GM21360 (cell line): Measurements from ENCODE around the gene HPCAL1.

Experiments
- ATAC-seq: cut with Tn5 transposase; IDR thresholded peaks from one replicate; pipeline ENCODE4 v1.9.1; 2021; ENCODE audit warnings: mild to moderate bottlenecking, moderate library complexity; ENCODE audit not compliant: unreplicated experiment

HPCAL1 gene

DNA sequence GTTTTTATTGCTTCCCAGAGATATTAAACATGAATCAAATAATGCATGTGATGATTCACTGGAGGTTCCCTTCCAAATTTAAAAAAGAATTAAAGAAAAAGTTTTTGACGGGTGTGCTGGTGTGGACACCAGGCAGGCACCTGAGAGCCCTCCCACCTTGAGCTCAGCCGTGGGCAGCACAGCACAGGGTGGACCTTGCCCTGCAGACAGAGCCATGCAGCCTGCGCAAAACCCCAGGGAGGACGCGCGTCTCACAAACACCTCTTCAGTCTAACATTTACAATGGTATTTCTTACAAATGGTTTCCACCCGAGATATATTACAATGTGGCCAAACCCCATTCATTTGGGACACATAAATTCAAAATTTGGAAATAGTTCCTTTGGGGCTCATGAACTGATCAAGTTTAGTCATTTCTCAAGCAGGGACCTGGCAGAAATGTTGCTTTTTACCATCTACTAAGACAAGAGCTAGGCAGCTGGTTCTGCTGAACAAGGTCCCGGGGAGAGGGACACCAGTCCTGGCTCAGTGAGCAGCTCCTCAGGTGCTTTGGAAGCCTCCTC lies 100.0 kb downstream of the HPCAL1 start:
- ATAC-seq: no peak

DNA sequence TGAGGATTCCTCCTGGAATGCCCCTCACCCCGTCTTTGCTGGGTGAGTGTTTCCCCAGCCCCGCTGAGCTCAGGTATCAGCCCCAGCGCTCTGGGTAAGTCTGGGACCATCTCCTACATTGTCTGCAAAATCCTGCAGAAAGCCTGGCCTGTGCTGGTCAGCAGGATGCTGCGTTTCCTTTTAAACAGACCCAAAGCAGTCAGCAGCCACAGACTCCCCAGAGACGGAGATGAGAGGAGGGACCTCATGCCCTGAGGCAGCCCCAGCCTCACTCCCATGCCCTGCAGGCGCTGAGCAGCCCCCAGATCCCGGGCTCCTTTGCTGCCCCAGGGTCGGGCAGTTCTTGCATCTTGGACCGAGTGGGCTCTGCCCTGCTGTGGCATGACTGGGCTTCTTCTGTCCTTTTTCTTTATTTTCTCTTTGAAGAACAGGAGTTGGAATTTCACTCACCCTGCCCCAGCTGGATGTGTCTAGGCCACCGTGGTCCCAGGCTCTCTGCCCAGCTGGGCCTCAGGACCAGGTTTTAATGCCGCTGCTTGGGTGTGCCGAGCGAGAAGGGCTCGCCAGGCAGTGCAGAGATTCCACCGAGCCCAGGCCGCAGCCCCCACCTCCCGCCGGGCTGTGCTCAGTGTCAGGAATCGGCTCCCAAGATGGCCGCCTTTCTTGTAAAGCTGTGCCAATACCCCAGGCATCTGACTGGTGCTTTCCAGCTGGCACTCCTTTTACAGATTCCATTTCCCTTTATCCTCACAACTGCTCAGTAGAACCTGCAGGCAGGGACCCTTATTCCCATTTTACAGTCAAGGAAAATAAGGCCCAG lies 101.8 kb downstream of the HPCAL1 start:
- no peak for ATAC-seq

DNA sequence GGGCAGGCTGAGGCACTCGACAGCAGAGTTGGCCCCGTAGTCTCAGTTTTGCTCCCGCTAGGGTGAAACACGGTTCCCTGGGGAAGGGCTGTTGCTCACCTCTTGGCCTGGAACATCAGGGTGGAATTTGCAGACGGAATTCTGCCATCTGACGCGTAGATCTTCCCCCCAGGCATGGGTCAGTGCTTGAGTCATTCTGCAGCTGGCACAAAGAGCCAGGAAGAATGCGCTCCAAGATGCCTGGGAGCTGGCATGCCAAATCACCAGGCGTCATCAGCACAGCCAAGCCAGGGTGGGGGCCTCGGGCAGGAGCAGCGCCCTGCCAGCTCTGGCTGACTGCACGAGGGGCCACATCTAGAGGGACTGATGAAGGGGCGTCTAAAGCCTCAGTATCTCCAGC lies 102.7 kb downstream of the HPCAL1 start:
- no peak for ATAC-seq

DNA sequence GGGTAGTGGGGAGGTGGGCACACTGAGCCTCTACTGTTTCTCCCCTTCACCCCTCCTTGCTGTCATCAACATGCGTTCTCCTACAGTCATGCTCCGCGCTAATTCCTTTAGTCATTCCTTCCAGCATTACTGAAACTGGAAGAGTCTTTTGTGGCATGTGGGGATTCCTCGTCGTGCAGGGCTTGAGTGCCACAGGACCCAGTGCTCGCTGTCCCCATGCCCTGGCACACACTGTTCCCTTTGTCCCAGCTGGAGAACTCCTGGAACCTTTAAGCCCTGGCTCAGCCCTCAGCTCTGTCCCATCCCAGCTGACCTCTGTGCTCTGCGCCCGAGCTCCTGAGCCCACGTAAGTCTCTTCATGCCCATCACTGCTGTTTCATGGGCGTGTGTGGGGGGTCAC lies 103.3 kb downstream of the HPCAL1 start:
- ATAC-seq: no peak

DNA sequence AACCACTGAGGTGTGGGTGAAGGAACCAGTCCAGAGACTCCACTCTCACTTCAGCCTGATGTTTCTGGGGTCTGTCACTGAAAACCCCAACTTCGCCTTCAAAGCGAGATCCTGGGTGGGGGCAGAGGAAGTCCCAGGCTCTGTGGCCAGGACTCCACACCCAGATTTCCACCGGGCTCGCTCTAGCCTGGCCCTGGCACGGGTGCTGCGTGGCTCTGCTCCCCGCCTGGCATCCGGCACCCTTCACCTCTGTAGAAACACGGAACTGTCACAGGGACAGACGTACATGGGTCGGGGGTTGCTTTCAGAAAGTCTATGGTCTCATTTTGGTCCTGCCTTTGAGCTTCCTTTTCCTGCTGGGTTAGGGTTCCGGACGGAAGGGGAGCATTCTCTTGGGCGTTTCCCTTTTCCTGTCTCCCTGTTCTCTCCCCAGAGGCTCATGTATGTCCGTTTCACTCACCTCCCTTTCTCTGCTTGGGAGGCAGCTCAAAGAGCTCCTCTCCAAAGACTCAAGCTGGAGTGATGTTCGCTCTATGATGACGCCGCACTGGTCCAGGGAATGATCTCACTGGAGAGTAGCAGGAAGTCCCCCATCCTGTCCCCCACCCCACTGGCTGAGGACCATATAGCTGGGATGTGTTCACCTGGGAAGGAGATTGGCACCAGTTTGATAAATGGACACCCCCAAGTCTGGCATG lies 103.9 kb downstream of the HPCAL1 start:
- no peak for ATAC-seq

DNA sequence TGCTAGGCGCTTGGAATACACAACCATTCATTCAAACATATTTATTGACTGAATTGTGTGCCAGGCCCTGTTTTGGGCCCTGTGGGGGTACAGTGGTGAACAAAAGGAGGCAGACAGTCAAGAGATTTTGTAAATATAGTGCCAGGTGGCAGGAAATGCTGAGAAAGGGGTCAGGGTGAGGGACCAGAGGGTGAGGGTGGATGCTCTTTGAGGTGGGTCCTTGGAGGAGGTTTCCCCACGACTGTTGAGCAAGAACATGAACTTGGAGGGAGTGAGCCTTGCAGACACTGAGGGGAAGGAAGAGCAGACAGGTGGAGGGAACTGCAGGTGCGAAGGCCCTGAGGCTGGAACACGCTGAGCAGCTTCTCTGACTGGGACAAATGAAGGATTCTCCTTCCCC lies 104.7 kb downstream of the HPCAL1 start:
- no peak for ATAC-seq

DNA sequence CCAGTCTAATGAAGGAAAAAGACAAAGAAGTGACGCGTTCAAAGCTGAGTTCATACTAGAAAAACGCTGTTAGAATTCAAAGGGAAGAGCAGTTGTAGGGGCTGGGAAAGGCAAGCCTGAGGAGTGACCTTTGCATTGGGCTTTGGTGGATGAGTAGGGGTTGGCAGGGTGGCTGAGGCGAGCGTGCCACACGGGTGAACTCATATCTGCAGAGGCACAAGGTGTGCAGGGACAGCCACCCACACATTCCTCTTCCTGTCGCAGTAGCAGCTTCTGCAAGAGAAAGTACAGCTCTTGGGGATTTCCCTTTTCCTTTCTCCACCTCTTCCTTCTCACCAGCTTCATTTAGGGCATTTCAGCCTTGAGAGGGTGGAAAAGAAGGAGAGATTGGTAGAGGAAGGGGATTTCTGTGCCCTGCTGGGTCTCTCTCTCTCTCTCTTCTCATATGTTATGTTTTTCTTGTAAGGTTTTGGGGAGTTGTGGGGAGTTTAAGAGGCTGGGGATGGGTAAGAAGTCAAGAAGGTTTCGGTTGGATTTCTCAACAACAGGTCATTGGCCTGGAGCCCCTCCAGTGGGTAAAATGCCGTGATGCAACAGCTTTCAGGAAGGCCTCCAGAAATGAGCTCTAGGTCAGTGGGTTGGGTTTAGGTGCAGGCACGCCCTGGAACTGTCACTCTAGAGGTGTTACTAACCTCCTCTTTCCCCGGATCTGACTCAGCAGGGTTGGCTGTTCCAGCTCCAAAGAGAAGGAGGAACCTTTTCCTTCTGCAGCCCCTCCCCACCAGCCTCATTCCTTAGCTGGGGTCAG lies 105.3 kb downstream of the HPCAL1 start:
- ATAC-seq: peak; percentile 32

DNA sequence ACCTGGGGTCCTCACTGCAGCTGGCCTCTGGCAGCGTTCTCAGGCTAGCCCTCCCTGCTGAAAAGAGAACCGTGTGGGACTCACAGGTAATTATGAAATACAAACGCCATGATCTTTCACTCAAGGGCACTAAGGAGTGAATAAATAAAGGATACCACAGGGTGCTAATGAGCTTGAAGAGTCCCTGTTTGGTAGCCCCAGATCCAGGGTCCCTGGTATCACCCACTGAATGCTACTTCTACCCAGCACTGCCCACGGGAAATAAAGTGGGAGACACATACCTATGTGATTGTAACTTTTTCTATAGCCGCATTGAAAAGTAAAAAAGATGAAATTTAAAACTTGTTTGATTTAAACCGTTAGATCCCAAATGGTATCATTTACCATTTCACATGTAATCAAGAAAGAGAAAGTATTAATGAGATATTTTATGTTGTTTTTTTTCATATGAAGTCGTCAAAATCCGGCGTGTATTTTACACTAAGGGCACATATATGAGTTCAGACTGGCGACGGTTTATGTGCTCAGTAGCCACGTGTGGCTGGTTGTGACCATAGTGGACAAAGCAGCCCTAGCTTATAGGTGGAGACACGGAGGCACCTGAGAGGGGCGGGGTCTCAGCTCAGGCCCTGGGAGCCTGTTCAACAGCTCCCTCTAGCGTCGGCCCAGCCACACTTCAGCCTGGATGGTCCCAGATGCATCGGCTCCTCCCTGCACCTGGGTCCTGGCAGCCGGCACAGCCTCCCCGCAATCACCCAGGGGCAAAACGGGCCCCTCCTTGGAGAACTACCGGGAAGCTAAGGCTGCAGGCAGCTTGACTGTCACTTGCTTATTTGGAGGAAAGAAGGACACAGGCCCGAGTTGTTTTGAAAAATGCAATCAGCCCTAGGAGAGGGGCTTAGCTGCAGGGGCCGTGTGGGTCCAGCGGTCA lies 106.2 kb downstream of the HPCAL1 start:
- peak; percentile 48 for ATAC-seq

DNA sequence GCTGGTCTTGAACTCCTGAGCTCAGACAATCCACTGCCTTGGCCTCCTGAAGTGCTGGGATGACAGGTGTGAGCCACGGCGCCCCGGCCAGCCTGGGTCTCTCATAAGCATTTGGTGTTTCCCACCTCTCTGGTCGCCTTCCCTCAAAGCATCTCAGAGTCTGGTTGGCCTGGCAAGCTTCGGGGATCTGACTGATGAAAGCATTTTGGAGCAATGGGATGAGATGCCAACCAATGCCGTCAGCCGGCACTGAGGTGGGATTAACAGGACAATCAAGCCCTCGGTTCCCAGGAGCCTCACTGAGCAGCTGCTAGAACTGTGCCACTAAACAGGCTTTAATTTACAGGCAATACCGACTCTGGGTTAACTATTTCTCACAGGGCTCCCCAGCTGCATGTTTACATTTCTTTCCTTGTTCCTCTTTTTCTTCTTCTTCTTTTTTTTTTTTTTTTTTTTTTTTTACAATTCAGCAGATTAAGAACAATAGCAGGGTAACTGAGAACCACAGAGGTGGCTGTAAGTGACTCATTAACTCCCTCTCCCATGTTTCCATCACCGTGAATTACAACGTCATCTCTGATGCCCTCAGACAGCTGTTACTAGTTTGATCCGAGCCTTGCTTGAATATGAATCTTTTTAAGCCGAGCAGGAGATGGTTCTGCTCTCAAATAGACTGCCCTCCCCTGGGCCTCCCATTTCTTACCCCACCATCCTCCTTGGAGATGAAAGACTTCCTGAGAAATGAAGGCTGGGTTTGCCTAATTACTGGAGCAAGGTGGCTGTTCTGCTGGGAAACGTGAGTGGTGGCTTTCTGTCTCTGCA lies 107.5 kb downstream of the HPCAL1 start:
- peak; percentile 58 for ATAC-seq

DNA sequence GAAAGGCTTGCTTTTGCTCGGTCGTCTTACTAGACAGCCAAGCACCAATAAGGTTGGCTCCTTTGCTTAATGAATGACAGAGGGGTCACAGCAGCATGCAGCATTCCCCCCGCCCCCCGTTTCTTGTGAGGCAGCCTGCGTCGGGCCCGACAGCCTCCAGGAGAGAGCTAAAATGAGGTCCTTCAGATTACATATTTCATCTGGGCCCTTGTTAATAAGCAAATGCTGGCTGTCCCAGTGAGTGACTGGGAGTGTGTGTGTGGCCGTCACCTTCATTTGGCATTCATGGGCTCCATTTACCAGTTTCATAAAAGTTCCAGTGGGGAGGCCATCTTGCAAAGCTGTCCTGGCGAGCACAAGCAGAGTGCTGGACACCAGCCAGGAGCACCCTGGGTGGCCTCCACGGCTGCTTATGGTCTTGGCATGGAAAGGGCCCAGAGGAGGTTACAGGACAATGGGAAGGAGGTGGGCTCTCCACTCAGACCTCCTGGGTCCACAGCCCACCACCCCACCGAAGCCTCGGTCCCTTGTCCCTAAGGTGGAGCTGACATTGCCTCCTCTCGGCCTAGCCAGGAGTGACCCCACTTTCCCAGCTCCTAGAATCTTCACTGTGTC lies 108.2 kb downstream of the HPCAL1 start:
- no peak for ATAC-seq

DNA sequence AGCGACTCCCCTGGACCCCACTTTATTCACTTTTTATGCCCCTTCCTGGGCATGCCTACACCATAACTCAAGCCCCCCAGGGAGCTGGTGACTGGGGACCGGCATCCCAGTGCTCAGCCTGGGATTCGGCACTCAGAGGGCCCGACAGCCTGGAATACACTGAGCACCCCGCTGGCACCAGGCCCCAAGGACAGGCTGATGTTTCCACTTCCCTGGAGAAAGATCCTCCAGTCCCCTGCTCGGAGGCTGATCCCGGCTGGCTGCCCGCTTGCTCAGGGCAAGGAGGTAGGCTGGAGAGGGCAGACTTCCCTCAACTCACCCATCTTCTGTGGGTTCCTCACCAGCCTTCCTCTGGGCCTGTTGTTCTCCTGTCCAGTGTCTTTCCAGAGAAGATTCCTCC lies 108.9 kb downstream of the HPCAL1 start:
- no peak for ATAC-seq

DNA sequence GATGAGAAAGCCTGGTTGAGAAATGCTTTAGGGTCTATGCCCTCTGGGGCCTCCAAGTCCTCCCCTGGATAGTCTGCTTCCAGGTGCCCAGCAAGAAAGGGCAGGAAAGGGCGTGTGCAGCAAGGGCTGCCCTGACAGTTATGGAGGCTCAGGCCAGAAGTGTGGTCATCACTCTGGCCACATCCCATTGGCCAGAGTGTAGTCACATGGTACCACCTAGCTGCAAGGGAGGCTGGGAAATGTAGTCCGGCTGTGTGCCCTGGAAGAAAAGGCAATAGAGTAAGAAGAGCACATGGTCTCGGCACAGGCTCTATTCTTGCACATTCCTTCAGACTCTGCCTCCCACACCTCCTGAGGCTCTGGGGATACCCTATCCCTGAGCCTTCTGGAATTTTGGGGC lies 109.7 kb downstream of the HPCAL1 start:
- ATAC-seq: peak; percentile 28

DNA sequence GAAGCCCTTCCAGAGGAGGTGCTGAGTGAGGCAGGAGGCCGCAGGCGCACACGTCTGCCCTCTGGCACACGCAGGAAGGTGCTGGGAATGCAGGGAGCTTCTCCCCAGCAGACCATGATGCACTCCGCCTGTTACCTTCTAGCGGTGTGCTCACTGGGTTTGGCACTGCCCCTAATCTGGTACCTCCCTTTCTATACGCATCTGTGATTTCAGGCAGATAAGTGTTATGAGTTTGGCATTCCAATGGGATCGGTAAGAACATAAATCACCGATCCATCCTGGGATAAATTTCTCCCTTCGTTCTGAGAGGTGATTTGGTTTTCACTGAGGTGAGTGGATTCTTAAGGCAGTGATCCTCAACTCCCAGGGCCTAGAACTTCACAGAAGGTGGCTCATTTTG lies 110.8 kb downstream of the HPCAL1 start:
- ATAC-seq: no peak

DNA sequence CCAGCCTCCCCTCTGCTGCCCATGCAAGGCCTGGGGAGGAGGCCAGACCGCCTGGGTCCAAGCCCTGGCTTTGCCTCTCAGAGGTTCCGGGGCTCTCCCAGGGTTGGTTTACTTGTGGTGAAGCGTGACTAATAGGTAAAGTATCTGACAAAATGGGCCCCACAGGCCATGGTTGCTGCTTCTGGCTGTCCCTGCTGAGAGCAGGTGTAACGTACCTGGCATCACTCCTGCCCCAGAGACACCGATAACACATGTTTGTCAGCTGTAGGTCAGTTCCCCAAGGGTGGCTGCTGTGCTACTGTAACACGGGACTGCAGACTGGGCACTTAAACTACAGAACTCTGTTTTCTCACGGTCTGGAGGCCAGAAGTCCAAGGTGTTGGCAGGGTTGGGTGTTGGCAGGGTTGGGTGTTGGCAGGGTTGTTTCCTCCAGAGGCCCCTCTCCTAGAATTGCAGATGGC lies 111.3 kb downstream of the HPCAL1 start:
- ATAC-seq: no peak

DNA sequence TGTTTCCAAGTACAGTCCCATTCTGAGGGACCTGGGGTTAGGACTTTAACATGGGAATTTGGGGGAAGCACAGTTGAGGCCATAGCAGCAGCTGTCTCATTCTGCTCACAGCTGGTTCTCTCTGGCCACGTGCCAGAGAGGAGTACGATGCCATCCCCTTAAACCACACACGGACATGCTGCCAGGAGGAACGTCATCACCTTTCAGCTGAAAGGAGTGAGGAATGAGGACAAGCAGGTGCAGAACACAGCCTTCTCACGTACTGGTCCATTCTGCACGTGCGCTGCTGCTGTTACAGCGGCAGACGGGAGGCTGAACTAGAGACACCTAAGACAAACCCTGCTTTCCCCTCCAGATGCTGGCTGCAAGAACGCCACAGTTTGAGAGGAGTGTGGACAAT lies 111.9 kb downstream of the HPCAL1 start:
- ATAC-seq: no peak

DNA sequence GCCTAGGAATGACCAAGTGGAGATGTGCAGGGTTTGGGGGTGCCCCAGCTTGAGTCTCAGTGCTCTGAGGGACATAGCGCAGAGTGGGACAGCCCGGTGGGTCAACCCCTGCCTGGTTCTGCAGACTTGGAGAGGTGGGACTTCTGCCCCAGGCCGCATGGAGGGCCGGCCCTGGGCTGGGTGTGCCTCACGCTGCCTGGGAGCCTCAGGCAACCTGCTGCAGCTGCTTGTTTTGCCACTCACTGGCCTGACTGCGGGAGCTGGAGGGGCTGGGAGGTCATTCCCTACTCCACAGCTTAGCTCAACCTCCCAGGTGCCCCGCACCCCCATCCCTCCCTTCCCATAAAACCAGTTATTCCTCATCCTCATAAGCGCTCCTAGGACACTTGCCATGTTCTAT lies 112.3 kb downstream of the HPCAL1 start:
- no peak for ATAC-seq

DNA sequence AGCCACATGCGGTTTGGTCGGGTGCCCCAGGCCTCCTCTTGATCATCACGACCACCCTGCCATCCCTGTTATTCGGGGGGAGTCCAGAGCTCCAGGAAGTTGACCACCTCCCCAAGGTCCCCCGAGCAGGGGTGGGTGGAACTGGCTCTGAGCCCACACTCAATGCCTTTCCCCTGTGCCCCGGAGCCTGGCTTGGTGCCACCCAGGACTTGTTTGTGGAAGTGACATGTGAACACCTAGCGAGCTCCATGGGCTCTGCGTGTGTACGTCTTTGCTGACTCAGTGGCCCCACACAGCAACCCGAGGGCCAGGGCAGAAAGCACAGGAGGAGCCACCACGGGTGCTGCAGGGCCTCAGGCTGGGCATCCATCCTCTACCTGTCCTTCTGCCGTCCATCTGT lies 112.9 kb downstream of the HPCAL1 start:
- ATAC-seq: no peak

DNA sequence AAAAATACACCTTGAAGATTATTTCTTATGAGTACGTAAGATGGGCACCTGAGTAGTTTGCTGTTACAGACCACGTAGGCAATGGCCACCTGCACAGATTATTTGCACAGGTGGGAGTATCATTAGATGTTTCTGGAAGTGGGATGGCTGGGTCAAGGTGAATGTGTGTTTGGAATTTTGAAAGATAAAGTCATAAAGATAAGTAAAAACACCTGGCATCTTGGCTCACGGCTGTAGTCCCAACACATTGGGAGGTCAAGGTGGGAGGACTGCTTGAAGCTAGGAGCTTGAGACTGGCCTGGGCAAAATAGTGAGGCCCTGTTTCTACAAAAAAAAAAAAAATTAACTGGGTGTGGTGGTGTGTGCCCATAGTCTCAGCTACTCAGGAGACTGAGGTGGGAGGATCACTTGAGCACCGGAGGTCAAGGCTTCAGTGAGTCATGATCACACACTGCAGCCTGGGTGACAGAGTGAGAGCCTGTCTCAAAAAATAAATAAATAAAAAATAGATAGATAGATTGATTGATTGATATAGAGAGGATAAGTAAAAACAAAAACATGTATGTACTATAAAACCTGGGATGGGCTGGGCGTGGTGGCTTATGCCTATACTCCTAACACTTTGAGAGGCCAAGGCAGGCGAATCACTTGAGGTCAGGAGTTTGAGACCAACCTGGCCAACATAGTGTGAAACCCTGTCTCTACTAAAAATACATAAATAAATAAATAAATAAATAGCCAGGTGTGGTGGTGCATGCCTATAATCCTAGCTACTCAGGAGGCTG lies 115.0 kb downstream of the HPCAL1 start:
- no peak for ATAC-seq
